SW 1271 (cell line): ENCODE measurements around the gene RBP7.

Source experiments
- DNase-seq, 2 experiments: peaks; one replicate each; lab custom pipeline; 2025; lab: John Stamatoyannopoulos, UW

Gene RBP7

DNA sequence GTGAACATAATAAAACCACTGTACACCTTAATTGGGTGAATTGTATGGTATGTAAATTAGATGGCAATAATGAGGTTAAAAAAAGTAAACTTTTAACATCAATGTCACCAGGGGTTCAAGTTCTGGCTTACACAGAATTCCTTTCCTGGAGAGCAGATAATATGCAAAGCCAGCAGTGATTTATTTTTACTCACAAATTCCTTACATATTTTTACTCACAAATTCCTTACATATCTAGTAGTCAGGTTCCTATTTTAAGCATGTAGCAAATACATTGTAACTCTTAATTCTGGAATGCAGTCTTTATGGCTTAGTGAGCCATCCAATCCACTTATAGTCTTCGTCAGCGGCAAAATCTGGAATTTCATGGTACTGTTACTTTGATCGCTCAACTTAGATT is 34.4 kb downstream of the RBP7 start:
- peak in 1 of 2 experiments; percentile 62 for DNase-seq

DNA sequence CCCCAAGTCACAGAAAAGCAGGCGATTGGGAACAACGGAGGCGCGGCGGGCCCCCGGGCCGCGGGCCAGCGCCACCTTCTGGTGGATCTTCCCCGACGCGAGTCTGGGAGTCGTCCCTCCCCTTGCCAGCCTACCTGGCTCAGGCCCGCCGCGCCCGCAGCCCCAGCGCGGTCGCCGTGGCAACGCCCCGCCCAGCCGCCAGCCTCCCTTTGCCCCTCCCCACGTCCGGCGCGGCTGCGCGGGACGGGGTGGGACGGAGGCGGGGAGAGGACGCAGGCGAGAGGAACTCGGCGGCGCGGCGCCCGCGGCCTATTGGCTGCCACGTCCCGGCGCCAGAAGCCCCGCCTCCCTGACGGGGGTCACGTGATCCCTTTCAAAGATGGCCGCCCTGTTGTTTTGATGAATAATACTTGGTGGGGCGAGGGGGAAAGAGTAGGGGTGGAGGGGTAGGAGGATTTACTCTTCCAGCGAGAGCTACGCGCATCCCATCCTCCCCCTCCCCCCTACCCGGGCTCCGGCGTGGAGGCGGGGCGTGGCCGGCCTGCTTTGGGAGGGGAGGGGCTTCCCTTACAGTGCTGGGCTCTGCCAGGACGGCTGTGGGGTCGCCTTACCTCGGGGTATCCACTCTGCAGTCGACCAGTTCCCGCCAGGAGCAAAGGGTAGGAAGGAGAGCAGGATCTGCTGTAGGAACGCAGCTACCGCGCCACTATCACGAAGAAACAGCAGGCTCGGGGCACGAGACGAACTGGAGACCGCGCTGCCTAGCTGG is 35.7 kb downstream of the RBP7 start, which contains the start of gene UBE4B:
TSS of gene UBE4B (plus strand) at position 369 of the 769 bp plus-strand sequence. CDS start 713 bp downstream, outside the sequence.
- peak; percentile 83 to 93 for DNase-seq

DNA sequence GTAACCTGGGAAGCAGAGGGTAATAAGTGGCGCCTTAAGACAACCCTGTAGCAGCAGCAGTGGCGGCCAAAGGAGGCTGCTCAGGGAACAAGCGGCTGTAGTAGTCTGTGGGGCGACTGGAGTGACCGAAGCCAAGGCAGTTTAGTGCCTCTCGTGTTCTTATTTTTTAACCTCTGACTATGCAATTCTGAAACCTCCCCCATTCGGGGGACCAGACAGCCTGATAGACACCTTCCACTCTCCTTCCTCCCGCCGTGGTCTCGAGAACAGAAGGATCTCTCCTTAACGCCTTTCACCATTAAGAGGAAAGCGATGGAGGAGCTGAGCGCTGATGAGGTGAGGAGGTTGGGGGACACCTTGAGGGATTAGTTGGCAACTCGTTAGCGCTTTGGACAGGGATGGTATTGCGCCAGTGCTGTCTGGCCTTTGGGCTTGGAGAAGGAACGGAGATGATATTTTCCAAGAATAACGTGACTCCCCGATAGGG is 36.4 kb downstream of the RBP7 start:
- peak in 1 of 2 experiments; percentile 69 for DNase-seq

DNA sequence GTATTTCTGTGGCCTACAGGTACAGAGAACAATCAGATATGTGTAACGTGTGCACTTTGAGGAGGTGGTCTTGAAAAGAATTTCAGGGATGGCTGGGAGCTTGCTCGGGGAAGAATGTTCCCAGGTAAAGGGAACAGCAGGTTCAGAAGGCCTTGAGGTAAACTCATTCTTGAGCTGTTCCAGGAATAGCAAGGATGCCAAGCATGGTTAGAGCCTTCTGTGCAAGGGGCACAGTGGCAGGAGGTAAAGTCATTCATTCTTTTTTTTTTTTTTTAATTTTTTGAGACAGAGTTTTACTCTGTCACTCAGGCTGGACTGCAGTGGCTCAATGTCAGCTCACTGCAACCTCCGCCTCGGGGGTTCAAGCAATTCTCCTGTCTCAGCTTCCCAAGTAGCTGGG is 45.7 kb downstream of the RBP7 start:
- DNase-seq: no peak

DNA sequence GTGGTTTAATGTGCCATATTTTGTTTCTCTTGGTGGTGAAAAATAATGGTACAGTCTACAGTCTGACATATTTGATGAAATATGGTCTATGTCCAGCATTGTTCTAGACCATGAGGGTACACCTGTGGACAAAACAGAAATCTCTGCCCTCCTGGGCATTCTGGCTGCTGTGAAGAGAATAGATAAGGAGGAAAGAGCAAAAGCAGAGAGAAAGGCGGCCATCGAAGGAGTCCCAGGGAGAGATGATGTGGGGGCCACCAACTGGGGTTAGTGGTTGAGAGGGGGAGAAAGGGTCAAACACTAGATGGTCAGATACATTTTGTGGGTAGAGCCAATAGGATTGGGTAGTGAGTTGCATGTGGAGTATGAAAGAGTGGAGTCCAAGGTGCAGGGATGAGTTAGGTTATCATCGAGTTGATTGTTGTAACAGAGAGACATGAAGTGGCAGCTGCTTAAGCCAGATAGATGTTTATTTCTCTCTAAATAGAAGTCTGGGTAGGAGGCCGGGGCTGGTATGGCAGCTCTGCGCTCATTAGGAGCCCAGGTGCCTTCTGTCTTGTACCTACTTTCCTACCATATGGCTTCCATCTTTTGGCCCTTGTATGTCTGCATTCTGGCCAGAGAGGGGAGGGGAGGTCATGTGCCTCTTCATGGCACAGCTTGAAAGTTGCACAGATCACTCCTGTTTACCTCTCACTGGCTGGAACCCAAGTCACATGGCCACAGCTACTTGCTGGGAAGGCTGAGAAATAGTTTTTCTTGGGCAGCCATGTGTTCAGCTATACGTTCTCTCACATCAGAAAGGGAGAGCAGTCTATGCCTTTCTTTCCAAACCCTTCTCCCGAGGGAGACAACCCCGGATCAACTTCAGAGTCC is 48.7 kb downstream of the RBP7 start:
- DNase-seq: no peak

DNA sequence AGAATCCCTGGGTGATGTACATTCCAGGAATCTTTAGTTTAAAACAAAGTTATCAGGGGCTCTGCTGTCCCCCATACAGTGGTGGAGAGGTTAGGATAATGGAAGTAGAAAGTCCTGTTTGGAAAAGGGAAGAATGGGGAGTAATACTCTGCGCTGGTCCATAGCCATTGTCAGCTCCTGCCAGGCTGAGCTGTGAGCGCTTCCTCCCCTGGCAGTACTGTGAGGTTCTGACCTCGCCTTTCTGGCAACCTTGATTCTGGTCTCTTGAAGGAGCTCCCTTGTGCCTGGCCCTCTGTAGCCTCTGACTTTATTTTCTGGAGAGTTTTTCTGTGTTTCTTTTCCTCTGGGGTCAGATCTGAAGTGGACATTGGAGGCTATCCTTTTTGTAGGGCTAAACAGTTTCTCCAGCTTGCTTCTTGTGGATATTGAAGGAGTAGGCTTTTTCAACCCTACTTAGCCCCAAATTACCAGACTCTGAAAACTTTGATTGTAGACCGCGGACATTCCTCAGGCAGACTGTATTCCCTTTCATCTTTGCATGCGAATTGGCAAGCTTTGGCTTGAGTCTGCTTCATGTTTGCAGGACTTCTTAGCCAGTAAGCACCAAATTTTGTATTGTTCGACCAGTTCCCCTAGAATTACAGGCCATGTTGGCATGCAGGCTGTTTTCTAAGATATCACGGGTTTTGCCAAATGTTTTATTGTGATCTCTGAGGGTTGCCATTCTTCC is 49.5 kb downstream of the RBP7 start:
- DNase-seq: no peak

DNA sequence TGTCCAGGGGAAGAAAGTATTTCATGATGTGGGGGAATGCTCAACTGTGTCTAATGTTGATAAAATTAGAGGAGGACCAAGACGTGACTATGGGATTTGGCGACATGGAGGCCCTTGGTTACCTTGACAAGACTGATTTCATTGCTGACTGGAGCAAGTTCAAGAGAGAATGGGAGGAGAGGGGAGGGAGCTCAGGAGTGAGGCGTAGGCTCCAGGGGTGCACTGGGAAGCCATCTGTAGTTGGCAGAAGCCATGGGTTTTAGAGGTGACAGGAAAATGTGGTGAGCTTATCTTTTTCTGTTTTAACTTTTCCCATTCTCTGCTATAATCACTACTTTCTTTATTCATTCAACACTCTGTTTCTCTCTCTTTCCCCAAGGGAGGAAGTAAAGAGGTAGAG is 51.6 kb downstream of the RBP7 start:
- no peak for DNase-seq

DNA sequence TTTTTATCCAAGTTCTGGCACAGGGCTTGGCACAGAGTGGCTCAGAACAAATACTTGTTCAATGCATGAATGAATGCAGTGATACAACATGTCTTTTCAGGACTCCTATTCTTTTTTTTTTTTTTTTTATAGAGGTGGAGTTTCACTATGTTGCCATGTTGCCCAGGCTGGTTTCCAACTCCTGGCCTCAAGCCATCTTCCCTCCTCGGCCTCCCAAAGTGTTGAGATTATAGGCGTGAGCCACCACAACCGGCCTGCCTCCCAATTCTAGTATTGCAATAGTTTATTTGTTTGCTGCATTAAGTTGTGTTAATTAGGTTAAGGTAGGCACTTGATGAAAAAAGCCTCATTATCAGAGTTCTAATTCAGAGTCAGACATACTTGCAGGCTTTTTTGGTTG is 53.6 kb downstream of the RBP7 start:
- no peak for DNase-seq

DNA sequence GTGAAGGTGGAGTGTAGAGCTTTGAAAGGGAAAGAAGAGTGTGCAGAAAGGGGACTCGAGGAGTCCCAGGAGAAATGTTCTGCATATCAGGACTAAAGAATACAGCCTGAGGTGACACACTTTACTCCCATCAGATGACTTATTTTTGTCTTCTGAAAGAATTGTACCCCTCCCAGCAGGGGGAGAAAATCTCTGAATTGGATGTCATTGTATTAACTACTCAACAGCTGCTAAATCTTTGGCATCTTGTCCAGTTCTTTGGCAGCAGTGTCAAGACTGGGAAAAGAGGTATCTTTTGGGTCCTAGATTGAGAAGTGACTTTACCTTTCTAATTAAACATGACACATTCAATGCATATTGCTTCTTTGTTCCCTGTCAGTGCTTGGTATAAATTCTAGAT is 54.6 kb downstream of the RBP7 start:
- no peak for DNase-seq

DNA sequence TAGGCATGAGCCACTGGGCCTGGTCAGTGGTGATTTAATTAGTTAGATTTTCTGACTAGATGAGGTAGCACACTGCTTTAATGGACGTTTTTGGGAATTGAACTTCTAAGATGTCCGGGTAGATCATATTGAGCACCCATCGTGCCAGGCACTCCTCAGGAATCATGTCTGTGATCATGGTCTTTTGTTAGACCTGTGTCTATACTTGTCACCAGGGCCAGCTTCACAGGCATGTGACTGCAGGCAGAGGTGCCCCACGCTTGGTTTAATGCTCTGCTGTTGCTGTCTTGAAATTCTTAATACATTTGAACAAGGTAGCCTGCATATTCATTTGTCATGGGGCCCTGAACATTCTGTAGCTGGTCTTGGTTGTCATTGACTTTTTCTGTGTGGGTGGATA is 55.3 kb downstream of the RBP7 start:
- DNase-seq: no peak

DNA sequence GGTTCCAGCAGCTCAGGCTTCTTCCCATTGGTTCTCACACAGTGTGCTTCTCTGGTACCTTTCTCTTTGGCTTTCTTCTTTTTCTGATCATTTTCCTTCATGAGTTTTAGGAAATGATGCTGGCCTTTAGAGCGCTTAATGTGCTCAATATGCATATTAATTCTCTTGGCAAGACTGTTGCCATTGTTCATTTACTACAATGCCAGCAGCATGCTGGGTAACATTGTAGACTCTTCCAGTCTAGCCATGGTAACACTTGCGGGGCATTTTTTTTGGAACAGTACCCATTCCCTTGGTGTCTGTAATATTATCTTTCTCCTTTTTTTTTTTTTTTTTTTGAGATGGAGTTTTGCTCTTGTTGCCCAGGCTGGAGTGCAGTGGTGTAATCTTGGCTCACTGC is 57.4 kb downstream of the RBP7 start:
- DNase-seq: no peak

DNA sequence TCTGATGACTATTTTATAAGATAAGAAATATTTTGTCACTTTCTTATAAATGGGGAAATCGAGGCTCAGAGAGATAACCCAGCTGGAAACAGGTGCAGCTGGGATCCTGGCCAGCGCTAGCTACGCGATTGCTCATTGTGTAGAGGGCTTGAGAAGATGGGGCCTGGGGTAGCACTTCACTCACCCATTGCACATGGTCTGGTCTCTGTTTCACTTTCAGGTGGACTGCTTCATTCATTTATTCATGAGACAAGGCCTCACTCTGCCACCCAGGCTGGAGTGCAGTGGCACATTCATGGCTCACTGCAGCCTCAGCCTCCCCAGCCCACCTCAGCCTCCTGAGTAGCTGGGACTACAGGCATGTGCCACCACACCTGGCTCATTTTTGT is 59.6 kb downstream of the RBP7 start:
- DNase-seq: no peak

DNA sequence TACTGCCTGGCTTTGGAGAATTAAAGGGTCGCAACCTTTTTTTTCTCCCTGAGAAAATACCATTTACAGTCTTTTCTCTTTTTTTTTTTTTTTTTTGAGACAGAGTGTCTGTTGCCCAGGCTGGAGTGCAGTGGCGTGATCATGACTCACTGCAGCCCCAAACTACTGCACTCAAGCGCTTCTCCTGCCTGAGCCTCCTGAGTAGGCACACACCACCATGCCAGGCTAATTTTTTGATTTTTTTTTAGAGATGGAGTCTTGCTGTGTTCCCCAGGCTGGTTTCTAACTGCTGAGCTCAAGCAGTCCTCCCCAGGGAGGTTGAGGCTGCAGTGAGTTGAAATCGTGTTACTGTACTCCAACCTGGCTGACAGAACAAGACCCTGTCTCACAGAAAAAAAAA is 60.3 kb downstream of the RBP7 start:
- DNase-seq: no peak

DNA sequence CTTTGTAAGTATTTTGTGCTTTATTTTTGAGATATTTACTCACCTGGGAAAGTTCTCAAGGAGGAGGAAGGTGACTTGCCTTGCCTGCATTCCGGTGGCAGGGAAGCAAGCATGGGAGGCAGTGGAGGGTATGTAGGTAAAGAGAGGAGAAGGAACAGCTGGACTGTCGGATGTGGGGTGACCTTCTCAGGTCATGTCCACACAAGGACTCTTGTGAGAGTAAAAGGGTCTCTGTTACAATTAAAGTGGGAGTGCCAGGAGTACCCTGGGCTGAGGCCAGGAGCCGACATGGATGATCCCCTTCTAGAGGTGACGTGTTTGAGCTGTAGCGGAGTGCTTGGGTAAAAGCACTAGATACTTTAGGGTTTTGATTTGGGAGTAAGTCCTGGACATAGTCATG is 60.8 kb downstream of the RBP7 start:
- no peak for DNase-seq

DNA sequence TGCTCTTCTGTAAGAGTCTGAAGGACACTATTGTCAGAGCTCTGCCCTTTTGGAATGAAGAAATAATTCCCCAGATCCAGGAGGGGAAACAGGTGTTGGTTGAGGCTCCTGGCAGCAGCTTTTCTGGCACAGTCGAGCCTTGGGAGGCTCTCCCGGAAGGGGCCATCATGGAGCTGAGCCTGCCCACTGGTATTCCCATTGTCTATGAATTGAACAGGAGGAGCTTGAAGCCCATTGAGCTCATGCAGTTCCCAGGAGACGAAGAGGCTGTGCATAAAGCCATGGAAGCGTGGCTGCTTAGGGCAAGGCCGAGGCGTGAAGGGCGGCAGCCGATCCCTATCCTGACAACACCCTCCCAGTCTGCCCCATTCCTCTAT is 62.3 kb downstream of the RBP7 start:
- DNase-seq: no peak

DNA sequence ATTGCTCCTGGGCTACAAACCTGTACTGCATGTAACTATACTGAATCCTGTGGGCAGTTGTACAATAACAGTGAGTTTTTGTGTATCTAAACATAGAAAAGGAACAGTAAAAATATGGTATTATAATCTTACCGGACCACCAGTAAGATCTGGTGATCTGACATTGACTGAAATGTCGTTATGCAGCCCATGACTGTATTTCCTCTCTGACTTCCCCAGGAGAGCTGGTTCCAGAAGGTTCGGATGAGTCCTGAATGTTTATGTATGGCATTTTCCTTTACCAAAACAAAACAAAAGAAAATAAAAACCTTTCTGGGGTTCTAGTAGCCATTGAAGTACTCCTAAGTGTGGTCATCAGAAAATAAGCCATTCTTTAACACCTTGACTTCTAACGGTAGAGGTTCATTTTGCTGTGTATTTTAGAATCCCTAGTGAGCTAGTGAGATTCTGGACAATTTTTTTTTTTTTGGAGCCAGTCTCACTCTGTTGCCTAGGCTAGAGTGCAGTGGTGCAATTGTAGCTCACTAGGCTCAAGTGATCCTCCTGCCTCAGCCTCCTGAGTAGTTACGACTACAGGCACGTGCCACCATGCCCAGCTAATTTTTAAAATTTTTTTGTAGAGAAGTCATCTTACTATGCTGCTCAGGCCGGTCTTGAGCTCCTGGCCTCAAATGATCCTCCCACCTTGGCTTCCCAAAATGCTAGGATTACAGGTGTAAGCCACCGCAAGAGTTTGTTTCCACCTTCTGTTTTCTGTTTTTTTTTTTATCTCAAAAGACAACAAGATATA is 63.5 kb downstream of the RBP7 start:
- no peak for DNase-seq

DNA sequence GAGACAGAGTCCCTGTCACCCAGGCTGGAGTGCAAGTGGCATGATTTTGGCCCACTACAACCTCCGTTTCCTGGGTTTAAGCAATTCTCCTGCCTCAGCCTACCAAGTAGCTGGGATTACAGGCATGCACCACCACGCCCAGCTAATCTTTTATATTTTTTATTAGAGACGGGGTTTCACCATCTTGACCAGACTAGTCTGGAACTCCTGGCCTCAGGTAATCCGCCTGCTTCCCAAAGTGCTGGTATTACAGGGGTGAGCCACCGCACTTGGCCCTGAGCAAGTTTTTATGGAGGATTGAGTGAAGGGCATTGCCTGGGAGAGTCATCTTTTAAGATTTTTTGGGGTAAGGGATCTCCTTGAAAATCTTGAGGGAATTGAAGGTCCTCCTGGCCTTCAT is 64.2 kb downstream of the RBP7 start:
- DNase-seq: no peak

DNA sequence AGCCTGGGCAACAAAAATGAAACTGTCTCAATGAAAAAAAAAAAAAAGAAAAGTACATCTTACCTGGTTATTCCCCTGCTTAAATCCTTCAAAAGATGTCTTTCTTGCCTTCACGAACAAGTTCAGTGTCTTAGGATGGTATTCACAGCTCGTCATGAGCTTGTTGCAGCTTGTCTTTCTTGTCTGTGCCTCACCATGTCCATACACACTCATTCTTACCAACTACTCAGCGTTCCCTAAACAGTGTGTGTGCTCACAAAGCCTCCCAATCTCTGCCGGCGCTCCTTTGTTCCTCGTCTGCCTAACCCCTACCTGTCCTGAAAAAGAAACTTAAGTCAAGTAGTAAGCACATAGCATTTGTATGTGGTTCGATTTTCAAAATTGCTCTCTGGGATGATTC is 66.8 kb downstream of the RBP7 start:
- DNase-seq: no peak

DNA sequence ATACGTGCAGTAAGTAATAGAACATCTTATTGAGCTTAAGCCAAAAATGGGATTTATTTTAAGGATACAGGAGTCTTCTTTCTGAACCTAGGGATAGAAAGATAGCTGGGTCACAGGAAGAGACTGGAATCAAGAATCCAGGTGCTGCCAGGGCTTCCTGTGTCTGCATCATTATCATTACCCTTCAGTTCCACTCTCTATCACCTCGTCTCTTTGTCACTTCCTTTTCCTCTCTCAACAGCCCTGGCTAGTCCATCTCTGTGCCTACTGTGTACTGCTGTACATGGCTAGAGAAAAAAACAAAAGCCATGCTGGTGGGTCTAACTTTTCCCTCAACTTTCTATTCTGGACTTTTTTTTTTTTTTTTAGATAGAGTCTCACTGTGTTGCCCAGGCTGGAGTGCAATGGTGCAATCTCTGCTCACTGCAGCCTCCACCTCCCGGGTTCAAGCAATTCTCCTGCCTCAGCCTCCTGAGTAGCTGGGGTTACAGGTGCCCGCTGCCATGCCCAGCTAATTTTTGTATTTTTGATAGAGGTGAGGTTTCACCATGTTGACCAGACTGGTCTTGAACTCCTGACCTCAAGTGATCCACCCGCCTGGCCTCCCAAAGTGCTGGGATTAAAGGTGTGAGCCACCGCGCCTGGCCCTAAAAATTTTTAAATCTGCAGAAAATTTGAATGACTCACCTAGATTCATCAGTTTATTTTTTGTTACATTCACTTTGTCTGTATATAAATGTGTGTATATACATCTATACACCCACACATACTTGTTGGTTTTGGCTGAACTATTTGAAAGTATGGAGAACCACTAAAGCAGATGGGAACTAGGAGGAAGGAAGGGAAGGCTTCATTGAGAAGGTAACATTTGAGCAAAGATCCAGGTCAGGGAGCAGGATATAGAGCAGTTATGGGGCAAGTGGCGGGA is 67.7 kb downstream of the RBP7 start:
- no peak for DNase-seq

DNA sequence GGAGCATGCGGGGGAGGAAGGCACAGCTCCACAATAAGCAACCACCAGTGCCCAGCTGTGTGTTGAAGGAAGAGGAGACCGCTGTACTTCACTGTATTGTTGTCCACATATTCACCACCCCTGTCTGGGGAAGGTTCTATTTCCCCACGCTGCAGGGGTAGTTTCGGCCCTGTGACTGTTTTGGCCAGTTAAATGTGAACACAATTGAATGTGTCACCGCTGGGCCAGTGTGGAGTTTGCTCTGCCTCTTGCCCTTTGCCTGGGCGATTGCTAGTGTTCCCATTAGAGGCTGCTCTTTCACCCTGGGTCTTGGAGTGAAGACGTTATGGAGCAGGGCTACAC is 68.3 kb downstream of the RBP7 start:
- DNase-seq: no peak
